Fibroblast of lung (primary cell): ENCODE data around the gene PCDHB1.

Experiments
- CTCF ChIP-seq, 2 donors: IDR thresholded peaks in 1 of 2; conservative IDR thresholded peaks in 1 of 2; 1 replicate in 1 of 2; 2 replicates in 1 of 2; pipeline ENCODE4 v1.5.1; 2011 to 2012; ENCODE audit warnings: low read length in 2 of 2, control low read depth in 1 of 2, inconsistent platforms in 1 of 2, low read depth in 1 of 2, mild to moderate bottlenecking in 1 of 2
- EZH2 ChIP-seq: IDR thresholded peaks from 2 replicates; pipeline ENCODE4 v1.5.1; 2012; ENCODE audit warnings: low read length, control low read depth, mild to moderate bottlenecking; ENCODE audit errors: missing control alignments

GRCh38 chr5:141101059-141101458 lies 49.9 kb downstream of the PCDHB1 start:
- TF ChIP-seq CTCF (conservative IDR thresholded peaks at IDR 0.05 in 1 of 2, IDR thresholded peaks at IDR 0.05 in 1 of 2; ENCODE audit: low read depth in 1 of 2, low read length in 2 of 2): no peak
- TF ChIP-seq EZH2: no peak
